ENCODE data around the gene DBNDD1. TPM values are rescaled to one million over a fixed set of nuclear protein-coding genes. Genes with fewer than 3 reads are reported as not detected.
A peak's percentile ranks its signal among the peaks of the same experiment; 100 is the strongest.
"Not testable (repeated sequence)": the region's sequence is repeated elsewhere in the genome, so short reads cannot be mapped to it uniquely, and the experiment has no call there.

Gene DBNDD1, protein sequence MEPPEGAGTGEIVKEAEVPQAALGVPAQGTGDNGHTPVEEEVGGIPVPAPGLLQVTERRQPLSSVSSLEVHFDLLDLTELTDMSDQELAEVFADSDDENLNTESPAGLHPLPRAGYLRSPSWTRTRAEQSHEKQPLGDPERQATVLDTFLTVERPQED
- 10 to 100 TPM; 10.9 to 14.8 TPM for total RNA-seq

- 0 to 1% methylated on average over 1 to 43 of the region's 103 CpGs for WGBS, 2 donors
- H3K27ac ChIP-seq = peak within 1 kb of the TSS; percentile 80 to 91 (median 82)
- peak in 1 of 3 donors; percentile 21 for TF ChIP-seq POLR2A (IDR thresholded peaks at IDR 0.05)
- TF ChIP-seq, protein P1, sequence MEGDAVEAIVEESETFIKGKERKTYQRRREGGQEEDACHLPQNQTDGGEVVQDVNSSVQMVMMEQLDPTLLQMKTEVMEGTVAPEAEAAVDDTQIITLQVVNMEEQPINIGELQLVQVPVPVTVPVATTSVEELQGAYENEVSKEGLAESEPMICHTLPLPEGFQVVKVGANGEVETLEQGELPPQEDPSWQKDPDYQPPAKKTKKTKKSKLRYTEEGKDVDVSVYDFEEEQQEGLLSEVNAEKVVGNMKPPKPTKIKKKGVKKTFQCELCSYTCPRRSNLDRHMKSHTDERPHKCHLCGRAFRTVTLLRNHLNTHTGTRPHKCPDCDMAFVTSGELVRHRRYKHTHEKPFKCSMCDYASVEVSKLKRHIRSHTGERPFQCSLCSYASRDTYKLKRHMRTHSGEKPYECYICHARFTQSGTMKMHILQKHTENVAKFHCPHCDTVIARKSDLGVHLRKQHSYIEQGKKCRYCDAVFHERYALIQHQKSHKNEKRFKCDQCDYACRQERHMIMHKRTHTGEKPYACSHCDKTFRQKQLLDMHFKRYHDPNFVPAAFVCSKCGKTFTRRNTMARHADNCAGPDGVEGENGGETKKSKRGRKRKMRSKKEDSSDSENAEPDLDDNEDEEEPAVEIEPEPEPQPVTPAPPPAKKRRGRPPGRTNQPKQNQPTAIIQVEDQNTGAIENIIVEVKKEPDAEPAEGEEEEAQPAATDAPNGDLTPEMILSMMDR (IDR thresholded peaks at IDR 0.05) = no peak
- H3K9me3 ChIP-seq = no peaks in the 10 kb centered on the region
- H3K4me3 ChIP-seq = peak within 1 kb of the TSS; percentile 59 to 87
- no peaks in the 10 kb centered on the region for H3K36me3 ChIP-seq (replicated peaks in 1 of 2; ENCODE audit: insufficient read depth in 1 of 2, low read depth in 2 of 2)
- peak; percentile 30 for ATAC-seq
- peaks cover 47% of the 10 kb centered on the region for H3K4me1 ChIP-seq
- no peaks in the 10 kb centered on the region for H3K27me3 ChIP-seq
- peak; percentile 43 to 69 (median 54) for DNase-seq
- intact Hi-C loops (cut with DNase I) = no loop called here
Observed at GRCh38 chr16:90018652-90019542, at the start of gene DBNDD1. Gene DBNDD1 (minus strand): TSS chr16:90019456. CDS start chr16:90019341, 115 bp downstream.

DNA sequence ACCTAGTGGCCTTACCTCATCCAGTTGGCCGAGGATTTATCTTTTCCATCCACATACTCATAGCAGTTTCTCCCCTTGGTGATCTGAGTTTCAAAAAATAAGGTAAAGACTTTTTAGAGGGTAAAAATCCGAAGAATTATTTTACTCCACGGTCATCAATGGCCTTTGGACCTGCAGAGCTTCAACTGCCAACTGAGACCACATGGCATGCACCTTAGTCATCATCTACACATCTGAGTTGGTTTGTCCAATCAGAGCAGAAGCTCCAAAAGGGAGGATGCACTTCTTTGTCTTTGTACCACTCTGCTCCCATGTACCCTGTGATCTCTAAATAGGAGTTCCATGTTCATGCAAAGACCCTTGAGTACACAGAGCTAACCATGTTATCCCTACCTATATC lies 42.2 kb upstream of the DBNDD1 start:
- Histone ChIP-seq H3K27me3 (no peaks in the 10 kb centered on the region), H3K27ac (no peak overlapping the region), H3K9me3 (no peaks in the 10 kb centered on the region), H3K4me3 (no peak overlapping the region), H3K4me1 (no peaks in the 10 kb centered on the region), H3K36me3 (replicated peaks in 1 of 2; ENCODE audit: insufficient read depth in 1 of 2, low read depth in 2 of 2) (no peaks in the 10 kb centered on the region)
- DNase-seq (no peak), ATAC-seq (no peak)
- intact Hi-C loops (cut with DNase I) = no loop called here
- TF ChIP-seq POLR2A (IDR thresholded peaks at IDR 0.05) = no peak
- TF ChIP-seq, protein P1 (IDR thresholded peaks at IDR 0.05) = no peak
- 47 to 53% methylated on average over 3 of the region's 3 CpGs for WGBS, 2 donors

DNA sequence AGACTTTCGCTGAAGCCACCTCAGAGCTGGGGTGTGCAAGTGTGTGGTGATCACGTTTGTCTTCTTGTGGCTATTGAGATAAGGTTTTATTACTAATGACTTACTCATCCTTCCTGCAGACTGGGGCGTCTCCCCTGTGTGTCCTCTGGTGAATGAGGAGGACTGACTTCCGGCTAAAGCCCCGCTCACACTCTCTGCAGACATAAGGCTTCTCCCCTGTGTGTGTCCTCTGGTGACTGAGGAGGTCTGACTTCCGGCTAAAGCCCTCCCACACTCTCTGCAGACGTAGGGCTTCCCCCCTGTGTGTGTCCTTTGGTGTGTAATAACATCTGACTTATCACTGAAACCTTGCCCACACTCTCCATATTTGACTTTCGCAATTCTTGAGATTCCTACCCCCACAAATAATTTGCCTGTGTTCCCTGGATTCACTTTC lies 38.5 kb upstream of the DBNDD1 start:
- ATAC-seq = no peak
- 54 to 68% methylated on average over 7 to 8 of the region's 8 CpGs for WGBS, 2 donors
- Histone ChIP-seq H3K36me3 (replicated peaks in 1 of 2; ENCODE audit: insufficient read depth in 1 of 2, low read depth in 2 of 2) (no peaks in the 10 kb centered on the region), H3K4me3 (no peak overlapping the region), H3K27ac (no peak overlapping the region), H3K27me3 (no peaks in the 10 kb centered on the region), H3K9me3 (no peaks in the 10 kb centered on the region), H3K4me1 (no peaks in the 10 kb centered on the region)
- TF ChIP-seq, protein P1 (IDR thresholded peaks at IDR 0.05) = no peak
- TF ChIP-seq POLR2A (IDR thresholded peaks at IDR 0.05) = no peak
- no peak for DNase-seq
- intact Hi-C loops (cut with DNase I) = no loop called here

- H3K4me1 ChIP-seq; H3K4me3 ChIP-seq; ATAC-seq; DNase-seq; H3K27me3 ChIP-seq; H3K27ac ChIP-seq; intact Hi-C loops (cut with DNase I); H3K36me3 ChIP-seq (replicated peaks in 1 of 2; ENCODE audit: insufficient read depth in 1 of 2, low read depth in 2 of 2); H3K9me3 ChIP-seq: not testable (repeated sequence)
- 72 to 82% methylated on average over 15 of the region's 15 CpGs for WGBS, 2 donors
Observed at GRCh38 chr16:90056521-90056920, 37.3 kb upstream of the DBNDD1 start.

DNA sequence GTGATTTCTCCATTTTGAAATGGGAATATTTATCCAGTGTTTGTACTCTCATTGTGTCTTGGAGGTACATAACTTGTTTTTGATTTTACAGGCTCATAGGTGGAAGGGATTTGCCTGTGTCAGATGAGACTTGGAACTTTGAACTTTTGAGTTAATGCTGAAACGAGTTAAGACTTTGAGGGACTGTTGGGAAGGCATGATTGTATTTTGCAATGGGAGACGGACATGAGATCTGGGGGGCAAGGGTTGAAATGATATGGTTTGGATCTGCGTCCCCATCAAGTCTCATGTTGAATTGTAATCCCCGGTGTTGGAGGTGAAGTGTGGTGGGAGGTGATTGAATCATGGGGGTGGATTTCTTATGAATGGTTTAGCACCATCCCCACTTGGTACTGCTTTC lies 36.1 kb upstream of the DBNDD1 start:
- DNase-seq (no peak), ATAC-seq (no peak)
- H3K36me3 ChIP-seq (replicated peaks in 1 of 2; ENCODE audit: insufficient read depth in 1 of 2, low read depth in 2 of 2) = no peaks in the 10 kb centered on the region
- no peaks in the 10 kb centered on the region for H3K27me3 ChIP-seq
- H3K4me3 ChIP-seq = no peak overlapping the region
- intact Hi-C loops (cut with DNase I) = no loop called here
- 64 to 84% methylated on average over 4 of the region's 4 CpGs for WGBS, 2 donors
- H3K4me1 ChIP-seq = no peaks in the 10 kb centered on the region
- H3K9me3 ChIP-seq = no peaks in the 10 kb centered on the region
- TF ChIP-seq, protein P1 (IDR thresholded peaks at IDR 0.05) = no peak
- TF ChIP-seq POLR2A (IDR thresholded peaks at IDR 0.05) = no peak
- no peak overlapping the region for H3K27ac ChIP-seq

Measured in body of pancreas (tissue), 4 donors.